ENCODE data around the gene ASCC1.

The ASCC1 gene

DNA sequence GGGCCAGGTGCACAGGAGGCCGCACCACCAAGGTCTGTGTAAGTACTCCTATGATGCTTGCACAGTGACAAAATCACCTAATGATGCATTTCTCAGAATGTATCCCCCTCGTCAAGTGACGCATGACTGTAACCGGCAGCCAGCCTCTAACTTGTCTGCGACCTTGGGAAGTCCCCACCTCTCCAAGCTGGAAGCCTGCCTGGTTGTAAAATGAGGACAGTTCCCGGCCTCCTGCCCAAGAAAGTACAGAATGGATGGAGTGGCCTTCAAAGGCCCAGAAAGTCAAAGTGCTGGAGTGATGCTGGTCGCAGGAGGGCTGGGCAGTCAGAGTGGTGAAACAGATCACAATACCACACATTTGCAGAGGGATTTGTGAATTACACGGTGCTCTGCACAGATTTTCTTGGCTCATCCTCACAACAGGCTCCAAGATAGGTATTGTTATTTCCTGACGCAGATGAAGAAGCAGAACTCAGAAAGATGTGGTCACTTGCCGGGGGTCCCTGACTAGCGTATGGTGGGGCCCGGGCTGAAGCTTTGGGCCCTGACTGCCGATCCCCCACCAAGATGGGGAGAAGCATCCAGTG, 150.5 kb downstream of the ASCC1 start:
- H3K36me3 ChIP-seq (ENCODE audit: control insufficient read depth, insufficient read depth, low read length), result no peaks in the 10 kb centered on the region
- no peak overlapping the region for H3K4me3 ChIP-seq (replicated peaks; ENCODE audit: low read depth, low read length)
- no peaks in the 10 kb centered on the region for H3K27me3 ChIP-seq (replicated peaks; ENCODE audit: control insufficient read depth, insufficient read depth, low read length)
- TF ChIP-seq, protein P1, sequence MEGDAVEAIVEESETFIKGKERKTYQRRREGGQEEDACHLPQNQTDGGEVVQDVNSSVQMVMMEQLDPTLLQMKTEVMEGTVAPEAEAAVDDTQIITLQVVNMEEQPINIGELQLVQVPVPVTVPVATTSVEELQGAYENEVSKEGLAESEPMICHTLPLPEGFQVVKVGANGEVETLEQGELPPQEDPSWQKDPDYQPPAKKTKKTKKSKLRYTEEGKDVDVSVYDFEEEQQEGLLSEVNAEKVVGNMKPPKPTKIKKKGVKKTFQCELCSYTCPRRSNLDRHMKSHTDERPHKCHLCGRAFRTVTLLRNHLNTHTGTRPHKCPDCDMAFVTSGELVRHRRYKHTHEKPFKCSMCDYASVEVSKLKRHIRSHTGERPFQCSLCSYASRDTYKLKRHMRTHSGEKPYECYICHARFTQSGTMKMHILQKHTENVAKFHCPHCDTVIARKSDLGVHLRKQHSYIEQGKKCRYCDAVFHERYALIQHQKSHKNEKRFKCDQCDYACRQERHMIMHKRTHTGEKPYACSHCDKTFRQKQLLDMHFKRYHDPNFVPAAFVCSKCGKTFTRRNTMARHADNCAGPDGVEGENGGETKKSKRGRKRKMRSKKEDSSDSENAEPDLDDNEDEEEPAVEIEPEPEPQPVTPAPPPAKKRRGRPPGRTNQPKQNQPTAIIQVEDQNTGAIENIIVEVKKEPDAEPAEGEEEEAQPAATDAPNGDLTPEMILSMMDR (IDR thresholded peaks at IDR 0.05; ENCODE audit: insufficient read depth, low read length, poor library complexity, severe bottlenecking), result no peak
- no peak for DNase-seq (ENCODE audit: extremely low read depth, insufficient read length)

DNA sequence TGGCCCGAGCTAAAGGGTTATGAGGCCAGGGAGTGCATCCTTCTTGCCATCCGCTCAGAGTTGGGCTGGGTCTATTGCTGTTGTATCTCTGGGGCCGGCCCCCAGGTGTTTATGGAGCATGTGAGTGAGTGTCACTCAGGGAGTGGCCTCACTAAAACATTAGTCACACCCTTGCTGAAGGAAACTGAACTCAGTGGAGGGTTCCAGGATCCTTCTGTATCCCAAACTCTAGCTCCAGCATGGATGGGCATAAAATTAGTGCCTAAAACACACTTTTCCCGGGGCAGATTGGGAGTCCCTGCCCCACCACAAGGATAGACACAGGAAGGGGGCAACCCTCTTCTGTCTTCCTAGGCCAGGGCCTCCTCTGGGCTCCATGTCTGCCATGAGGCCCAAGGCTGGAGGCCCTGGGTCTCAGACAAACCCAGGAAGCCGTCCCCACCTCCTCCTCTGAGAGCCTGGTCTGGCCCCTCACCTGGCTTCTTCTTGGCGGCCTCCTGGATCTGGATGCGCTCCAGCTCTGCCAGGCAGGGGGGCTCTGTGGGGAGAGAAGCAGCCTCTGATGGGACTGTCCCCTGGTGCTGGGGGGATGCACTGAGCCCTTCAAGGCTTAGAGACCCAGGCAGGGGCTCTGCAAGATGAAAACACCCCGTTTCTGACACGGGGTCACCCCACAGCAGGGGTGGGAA, 152.2 kb downstream of the ASCC1 start:
- DNase-seq (ENCODE audit: extremely low read depth, insufficient read length), result no peak
- H3K27me3 ChIP-seq (replicated peaks; ENCODE audit: control insufficient read depth, insufficient read depth, low read length), result no peaks in the 10 kb centered on the region
- no peak overlapping the region for H3K4me3 ChIP-seq (replicated peaks; ENCODE audit: low read depth, low read length)
- no peaks in the 10 kb centered on the region for H3K36me3 ChIP-seq (ENCODE audit: control insufficient read depth, insufficient read depth, low read length)
- TF ChIP-seq, protein P1 (IDR thresholded peaks at IDR 0.05; ENCODE audit: insufficient read depth, low read length, poor library complexity, severe bottlenecking), result no peak

DNA sequence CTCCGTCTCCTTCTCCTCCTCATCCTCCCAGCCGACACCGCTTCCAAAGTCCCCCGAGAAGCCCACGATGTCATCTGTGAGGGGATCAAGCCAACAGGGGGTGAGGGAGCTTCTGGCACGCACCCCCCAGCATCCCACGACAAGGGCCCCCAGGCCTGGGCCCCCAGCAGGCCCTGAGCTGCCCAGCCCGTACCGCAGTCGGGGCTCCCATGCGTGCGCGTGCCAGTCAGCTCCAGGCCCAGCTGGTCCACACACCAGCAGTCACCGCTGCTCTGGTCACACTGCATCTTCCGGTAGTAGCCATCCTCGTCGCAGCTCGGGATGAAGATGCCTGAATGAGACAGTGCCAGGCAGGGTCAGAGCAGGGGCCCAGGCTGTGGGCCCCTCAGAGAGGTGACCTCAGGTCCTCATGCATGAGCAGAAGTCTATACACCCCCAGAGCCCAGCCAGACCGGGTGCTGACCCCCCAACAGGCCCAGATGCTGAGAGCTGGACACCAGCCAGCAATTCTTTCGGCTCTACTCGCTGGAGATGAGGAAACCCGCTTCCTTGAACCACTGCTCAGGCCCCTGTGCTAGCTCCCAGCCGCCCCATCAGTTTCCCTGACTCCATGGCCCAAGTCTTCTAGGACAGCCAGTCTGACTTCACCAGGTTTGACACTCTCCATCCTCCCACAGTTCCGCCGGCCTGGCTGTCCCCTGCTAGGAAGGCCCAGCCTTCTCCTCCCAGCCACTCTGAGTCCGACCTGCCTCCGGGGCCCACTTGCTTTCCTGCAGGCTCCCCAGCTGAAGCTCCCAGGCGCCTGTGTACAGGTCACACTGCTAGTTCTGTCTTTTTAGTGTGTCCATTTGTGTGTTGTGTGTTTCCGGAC, 153.0 kb downstream of the ASCC1 start:
- DNase-seq (ENCODE audit: extremely low read depth, insufficient read length), result no peak
- TF ChIP-seq, protein P1 (IDR thresholded peaks at IDR 0.05; ENCODE audit: insufficient read depth, low read length, poor library complexity, severe bottlenecking), result no peak
- H3K36me3 ChIP-seq (ENCODE audit: control insufficient read depth, insufficient read depth, low read length), result no peaks in the 10 kb centered on the region
- H3K27me3 ChIP-seq (replicated peaks; ENCODE audit: control insufficient read depth, insufficient read depth, low read length), result no peaks in the 10 kb centered on the region
- no peak overlapping the region for H3K4me3 ChIP-seq (replicated peaks; ENCODE audit: low read depth, low read length)

DNA sequence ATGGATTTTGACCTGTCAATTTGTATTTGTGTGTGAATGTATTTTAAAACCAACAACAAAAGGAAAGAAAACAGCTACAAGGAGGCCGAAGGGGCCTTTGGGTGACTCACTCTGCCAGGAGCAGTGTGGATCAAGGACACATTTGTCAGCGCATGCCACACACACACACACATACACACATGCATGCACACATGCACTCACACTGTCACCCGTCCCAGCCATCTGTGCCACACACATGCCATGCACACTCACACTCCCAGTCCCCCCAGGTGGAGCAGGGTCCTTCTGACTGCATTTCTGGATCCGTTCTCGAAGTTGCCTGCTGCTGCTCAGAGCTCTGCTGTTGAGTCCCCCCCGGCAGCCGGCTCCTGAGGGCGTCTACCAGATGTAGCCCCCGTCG, 153.7 kb downstream of the ASCC1 start:
- Histone ChIP-seq H3K4me3 (replicated peaks; ENCODE audit: low read depth, low read length) (no peak overlapping the region), H3K36me3 (ENCODE audit: control insufficient read depth, insufficient read depth, low read length) (no peaks in the 10 kb centered on the region), H3K27me3 (replicated peaks; ENCODE audit: control insufficient read depth, insufficient read depth, low read length) (no peaks in the 10 kb centered on the region)
- TF ChIP-seq, protein P1 (IDR thresholded peaks at IDR 0.05; ENCODE audit: insufficient read depth, low read length, poor library complexity, severe bottlenecking), result no peak
- no peak for DNase-seq (ENCODE audit: extremely low read depth, insufficient read length)

DNA sequence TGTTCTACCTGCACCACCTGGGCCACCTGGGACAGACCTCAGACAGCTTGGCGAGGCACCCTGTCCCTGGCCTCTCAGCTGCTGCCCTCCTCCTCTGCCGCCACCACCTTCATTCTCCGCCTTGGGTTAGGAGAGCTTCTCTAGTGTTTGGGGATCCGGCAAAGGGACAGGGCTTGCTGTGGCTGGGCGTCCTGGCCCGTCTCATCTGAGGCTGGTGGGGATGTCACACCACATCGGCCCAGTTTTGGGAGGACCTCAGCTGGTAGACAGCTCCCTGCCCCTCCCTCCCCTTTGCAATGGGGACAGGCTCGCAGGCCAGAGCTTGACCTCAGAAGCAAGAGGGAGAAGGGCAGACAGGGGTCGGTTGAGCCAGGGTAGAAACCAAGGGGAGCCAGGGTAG, 154.1 kb downstream of the ASCC1 start:
- Histone ChIP-seq H3K4me3 (replicated peaks; ENCODE audit: low read depth, low read length) (no peak overlapping the region), H3K27me3 (replicated peaks; ENCODE audit: control insufficient read depth, insufficient read depth, low read length) (no peaks in the 10 kb centered on the region), H3K36me3 (ENCODE audit: control insufficient read depth, insufficient read depth, low read length) (no peaks in the 10 kb centered on the region)
- no peak for DNase-seq (ENCODE audit: extremely low read depth, insufficient read length)
- TF ChIP-seq, protein P1 (IDR thresholded peaks at IDR 0.05; ENCODE audit: insufficient read depth, low read length, poor library complexity, severe bottlenecking), result no peak
